Measurements from ENCODE around the gene TJP3. TPM values are rescaled to one million over a fixed set of nuclear protein-coding genes. Genes with fewer than 3 reads are reported as not detected.

Gene TJP3
- total RNA-seq, 2 donors from 2014 or later = 0.10 TPM; not detected in 1

DNA sequence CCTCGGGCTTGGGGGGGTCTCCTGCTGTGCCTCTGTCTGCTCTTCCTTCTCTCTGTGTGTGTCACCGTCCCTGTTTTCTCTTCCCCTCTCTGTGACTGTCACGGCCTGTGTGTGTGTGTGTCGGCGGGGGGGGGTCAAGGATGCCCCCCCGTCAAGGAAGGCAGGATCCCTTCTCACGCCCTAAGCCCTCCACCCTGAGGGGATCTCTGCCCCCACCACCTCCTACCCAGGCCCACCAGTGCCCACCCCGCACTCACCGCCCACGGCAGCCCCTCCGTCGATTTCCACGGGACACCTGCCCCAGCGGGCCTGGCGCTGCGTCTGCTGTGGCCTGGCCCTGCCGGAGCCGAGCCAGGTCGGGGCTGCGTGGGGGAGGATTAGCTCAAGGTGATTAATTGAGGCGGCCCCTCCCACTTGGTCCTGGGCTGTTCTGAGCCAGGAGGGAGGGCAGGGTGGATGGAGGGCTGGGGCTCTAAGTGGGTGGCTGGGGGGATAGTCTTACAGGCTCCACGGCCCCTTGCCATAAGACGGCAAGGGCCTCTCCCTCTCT is 63.8 kb downstream of the TJP3 start, which contains the start of gene RAX2:
RAX2 (minus strand) TSS at position 323 of the 550 bp plus-strand sequence. CDS start 486 bp downstream, outside the sequence.
- intact Hi-C loops (cut with DNase I) = no loop called here
- no peak for DNase-seq (ENCODE audit: low spot score)

GRCh38 chr19:3773814-3774515 is 65.8 kb downstream of the TJP3 start:
- intact Hi-C loops (cut with DNase I) = no loop called here
- no peak for DNase-seq (ENCODE audit: low spot score)

DNA sequence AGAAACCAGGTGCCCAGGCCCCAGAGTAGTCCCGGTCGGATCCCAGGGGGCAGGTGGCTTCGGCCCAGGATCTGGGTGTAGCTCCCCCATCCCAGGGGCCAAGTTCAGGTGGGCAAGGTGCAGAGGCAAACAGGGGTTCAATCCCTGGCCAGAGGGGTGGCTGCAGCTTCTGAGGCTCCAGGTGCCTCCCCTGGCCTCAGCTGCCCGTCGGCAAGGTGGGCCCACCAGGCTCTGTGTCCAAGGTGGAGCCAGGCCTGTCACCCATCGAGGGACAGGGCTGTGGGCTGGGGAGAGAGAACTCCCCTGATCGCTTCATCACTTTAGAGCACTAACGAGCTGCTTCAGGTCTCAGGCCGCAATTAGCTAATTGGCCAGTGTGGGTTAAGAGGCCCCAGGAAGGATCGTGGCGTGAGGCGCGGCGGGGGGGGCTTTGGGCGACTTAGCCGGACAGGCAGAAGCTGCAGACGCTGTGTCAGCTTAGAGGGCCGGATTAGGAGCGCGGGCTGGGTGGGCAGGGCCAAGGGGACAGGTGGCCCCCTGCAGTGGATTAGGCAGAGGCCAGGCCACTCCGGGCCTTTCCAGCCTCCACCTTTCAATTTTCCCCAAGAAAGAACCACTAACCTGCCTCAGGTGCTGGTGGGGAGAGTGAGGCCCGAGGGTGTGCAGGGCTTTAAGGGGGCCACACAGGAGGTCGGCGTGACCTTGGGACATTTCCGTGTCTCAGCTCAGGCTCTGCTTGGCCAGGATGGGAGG is 66.6 kb downstream of the TJP3 start:
- DNase-seq (ENCODE audit: low spot score) = no peak
- intact Hi-C loops (cut with DNase I) = no loop called here

DNA sequence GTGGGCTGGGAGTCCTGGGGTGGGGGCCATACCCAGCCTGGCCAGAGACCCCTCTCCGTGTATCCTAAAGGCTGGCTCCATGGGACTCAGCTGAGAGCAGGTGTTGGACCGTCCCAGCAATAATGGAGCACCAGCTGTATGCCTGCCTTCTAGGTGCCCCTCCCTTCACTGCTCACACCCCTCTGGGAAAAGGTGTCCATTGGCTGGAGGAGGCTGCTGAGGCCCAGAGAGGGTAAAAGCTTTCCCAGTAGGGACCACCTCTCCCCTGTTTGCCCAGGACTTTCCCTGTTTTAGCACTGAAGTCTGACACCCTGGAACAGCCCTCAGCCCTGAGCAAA is 67.2 kb downstream of the TJP3 start:
- intact Hi-C loops (cut with DNase I) = no loop called here
- no peak for DNase-seq (ENCODE audit: low spot score)

GRCh38 chr19:3775831-3776230 is 67.6 kb downstream of the TJP3 start:
- intact Hi-C loops (cut with DNase I) = no loop called here

GRCh38 chr19:3776479-3777040 is 68.4 kb downstream of the TJP3 start:
- no peak for DNase-seq (ENCODE audit: low spot score)
- intact Hi-C loops (cut with DNase I) = no loop called here

More at GRCh38 chr19:3775831-3776230, 67.6 kb downstream of the TJP3 start:
- no peak for DNase-seq (ENCODE audit: low spot score)

DNA sequence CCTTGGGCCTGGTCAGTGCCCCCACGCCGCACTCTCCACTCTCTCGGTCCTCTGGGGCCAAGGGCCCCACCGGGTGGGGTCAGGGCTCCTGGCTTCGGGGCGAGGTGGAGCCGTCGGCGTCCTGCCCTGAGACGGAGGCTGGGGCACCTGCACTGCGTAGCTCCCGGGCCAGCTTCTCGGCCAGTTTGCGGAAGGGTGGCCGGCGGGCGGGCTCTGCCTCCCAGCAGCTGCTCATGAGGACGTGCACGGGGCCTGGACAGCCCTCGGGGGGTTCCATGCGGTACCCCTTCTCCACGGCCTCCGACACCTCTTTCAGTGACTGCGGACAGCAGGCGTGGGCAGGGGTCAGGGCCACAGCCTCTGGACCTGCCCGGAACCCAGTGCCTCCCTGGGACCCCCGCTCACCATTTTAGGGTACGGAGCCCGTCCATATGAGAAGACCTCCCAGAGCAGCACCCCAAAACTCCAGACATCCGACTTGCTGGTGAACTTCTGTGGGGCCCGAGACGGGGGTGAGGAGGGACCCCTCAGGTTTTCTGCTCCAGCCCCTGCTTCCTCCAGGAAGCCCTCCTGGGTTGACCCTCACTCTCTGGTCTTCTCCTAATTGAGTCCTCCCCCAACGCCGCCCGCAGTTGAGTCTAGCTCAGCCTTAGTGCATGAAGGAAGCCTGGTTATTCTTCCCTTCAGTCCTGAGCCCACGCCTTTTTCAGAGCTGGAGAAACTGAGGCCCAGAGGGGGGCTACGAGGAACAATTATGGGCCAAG is 70.1 kb downstream of the TJP3 start:
- no peak for DNase-seq (ENCODE audit: low spot score)
- intact Hi-C loops (cut with DNase I) = no loop called here

- intact Hi-C loops (cut with DNase I) = no loop called here
- no peak for DNase-seq (ENCODE audit: low spot score)
These were observed 70.9 kb downstream of the TJP3 start for GRCh38 chr19:3778899-3779723.

DNA sequence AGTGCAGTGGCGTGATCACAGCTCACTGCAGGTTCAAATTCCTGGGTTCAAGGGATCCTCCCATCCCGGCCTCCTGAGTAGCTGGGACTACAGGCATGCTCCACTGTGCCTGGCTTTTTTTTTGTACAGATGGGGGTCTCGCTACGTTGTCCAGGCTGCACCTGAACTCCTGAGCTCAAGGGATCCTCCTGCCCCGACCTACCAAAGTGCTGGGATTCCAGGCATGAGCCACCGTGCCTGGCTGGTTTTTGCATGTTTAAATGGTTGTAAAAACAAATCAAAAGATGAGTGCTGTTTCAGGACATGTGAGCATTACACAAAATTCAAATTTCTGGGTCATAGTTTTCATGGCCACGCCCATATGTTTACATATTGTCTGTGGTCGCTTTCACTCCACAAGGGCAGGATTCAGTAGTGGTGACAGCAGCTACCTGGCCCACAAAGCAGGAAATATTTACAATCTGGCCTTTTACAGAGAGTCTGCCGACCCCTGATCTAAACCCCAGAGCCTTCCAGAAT is 72.7 kb downstream of the TJP3 start:
- DNase-seq (ENCODE audit: low spot score) = no peak
- intact Hi-C loops (cut with DNase I) = no loop called here

- DNase-seq (ENCODE audit: low spot score) = no peak
- intact Hi-C loops (cut with DNase I) = no loop called here
These were observed 73.4 kb downstream of the TJP3 start for GRCh38 chr19:3781603-3782002.

- no peak for DNase-seq (ENCODE audit: low spot score)
- intact Hi-C loops (cut with DNase I) = no loop called here
These were observed 74.1 kb downstream of the TJP3 start for GRCh38 chr19:3782330-3782729.

DNA sequence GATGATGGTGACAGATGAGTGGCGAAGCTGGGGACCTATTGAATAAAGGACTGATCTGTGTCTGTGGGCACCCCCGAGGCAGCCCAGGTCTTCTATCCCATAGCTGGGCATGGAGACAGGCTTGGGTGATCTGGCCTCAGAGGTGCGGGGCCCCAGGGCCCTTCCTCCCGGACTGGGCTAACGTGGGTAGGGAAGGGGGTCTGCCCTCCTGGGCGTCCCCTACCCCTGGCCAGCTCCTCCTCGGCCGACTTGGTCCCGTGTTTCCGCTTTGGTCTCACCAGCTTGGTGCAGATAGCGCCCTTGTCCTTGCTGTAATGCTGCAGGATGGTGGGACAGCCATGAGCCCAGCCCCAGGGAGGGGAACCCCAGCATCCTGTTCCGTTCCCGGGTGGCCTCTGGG is 74.7 kb downstream of the TJP3 start:
- DNase-seq (ENCODE audit: low spot score) = no peak
- intact Hi-C loops (cut with DNase I) = no loop called here

DNA sequence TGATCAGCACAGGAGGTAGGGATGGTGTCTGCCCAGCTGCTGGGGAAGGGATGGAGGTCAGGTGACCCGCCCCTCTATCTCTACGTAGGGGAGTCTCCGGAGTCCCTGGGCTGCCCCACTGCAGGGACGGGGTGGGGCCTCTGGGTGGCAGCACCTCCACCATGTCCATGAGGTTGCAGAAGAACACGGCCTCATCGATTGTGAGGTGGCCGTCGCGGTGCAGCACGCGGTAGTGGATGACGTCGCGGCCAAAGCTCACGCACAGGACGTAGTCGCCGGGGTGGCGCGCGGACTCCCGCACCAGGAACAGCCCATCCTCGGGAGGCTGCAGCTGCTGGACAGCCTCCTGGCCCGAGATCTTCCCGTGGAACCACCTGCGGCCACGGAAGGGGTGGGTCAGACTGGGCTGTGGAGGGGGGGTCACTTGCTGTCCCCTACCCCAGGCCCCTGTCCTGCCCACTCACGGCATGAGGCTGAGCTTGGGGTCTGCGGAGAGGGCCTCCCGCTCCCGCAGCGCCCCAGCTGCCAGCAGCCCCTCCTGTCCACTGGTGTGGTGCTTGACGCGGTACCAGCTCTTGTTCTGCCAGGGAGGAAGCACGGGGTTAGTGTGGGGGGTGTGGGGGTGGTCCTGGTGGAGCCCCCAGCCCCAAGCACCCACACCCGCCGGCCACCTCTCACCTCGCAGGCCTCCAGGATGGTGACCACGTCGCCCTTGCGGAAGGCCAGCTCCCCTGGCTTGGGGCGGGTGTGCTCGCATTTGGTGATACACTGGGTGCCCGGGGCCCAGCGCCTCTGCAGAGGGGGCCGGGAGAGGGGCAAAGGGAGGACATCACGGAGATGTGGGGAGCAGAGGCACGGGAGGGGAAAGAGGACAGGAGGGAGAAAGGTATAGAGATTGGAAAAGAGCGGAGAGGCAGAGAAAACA is 75.7 kb downstream of the TJP3 start:
- DNase-seq (ENCODE audit: low spot score) = no peak

GRCh38 chr19:3784607-3785450 is 76.6 kb downstream of the TJP3 start:
- intact Hi-C loops (cut with DNase I) = no loop called here
- DNase-seq (ENCODE audit: low spot score) = no peak

More for the DNA sequence above, 75.7 kb downstream of the TJP3 start:
- intact Hi-C loops (cut with DNase I) = no loop called here

GRCh38 chr19:3785451-3785937 is 77.3 kb downstream of the TJP3 start:
- intact Hi-C loops (cut with DNase I) = no loop called here
- no peak for DNase-seq (ENCODE audit: low spot score)

All from posterior vena cava (tissue), 2 donors.